ENCODE measurements around the gene PCBP3.

Gene PCBP3

DNA sequence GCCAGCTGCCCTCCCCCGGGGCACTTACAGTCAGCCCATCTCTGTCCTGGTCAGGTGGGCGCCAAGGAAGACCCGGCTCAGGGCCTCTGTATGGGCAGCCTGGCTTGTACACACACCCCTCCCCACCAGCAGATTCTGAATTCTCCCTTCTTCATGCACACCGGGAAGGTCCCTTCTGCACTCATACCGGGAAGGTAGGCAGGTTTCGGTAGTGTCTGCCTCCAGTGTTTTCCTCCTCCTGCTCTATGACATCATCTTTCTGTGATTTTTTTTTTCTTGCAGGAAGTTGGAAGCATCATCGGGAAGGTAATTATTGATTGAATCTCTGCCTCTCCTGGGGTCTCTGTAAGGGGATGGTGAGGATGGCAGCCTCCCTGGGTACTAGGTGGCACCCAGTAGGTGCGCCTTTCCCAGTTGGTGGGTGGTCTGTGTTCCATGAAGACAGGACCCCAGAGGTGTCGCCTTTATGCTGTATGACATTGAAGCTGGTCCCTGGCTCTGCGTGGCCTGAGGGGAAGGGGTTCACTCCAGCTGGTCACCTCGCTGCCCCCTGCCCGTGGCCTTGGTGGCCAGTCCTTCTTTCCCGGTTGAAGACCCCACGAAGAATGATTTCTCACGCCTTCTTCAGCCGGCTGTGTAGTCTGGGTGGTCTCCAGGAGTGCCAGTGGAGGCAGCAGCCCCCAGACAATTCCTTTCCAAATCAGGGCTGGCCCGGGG is 255.9 kb downstream of the PCBP3 start:
- no peak for DNase-seq

DNA sequence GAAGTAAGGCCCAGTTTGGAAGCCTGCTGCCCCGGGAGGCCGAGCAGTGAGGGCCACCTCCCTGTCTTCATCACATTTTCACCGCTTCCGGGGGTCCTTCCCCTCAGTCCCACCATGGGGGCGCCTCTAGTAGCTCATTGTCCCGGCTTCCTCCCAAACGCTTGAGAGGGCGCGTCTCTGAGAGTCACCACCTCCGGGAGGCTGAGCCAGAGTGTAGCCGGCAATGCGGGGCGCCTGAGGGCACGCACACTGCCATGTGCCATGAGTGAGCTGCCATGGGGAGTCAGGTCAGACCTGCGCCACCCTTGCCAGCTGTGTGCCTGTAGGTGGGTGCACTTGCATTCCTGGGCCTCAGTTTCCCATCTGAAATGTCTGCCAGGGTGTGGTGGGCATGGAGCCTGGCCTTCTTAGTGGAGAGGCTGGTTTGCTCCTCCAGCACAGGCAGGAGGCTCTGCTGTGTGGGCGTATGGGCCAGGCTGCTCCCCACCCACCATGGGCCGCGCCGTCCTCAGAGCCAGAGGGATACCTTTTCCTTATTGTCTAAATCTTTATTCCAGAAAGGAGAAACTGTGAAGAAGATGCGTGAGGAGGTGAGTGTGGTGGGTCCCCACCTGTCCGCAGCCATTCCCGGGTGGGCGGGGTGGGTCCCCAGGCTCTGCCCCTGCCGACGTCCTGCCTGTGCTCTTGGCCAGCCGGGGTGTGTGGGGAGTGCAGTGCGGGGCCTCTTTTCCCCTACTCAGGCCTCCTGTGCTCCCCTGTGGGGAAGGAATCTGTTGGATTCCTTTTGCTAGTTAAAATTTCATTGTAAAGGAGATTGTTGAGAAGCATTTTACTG is 256.7 kb downstream of the PCBP3 start:
- DNase-seq = no peak

DNA sequence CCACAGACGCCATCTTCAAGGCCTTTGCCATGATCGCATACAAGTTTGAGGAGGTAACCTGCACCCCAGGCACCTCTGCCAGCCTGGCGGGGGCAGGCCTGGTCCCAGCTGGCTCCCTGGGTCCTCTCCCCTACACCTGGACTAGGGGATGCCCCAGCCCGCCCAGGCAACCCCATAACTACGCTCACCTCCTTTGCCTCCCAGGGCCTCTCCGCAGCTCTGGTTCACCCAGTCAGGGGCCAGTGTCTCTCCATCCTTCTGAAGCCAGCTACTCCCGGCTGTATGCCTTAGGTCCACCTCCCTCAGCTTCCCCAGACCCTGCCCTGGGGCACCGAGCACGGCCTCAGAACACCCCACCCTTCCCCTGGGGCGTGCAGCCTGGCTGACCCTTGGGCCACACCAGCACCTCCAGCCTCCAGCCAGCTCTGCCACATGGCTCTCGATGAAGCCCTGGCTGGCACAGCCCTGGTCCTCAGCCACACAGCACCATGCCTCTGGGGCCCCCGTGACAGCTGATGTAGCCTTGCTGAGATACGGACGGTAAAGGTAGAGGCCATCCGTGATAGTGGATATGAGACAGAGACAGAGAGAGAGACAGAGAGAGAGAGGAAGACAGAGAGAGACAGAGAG is 257.7 kb downstream of the PCBP3 start:
- DNase-seq = no peak

DNA sequence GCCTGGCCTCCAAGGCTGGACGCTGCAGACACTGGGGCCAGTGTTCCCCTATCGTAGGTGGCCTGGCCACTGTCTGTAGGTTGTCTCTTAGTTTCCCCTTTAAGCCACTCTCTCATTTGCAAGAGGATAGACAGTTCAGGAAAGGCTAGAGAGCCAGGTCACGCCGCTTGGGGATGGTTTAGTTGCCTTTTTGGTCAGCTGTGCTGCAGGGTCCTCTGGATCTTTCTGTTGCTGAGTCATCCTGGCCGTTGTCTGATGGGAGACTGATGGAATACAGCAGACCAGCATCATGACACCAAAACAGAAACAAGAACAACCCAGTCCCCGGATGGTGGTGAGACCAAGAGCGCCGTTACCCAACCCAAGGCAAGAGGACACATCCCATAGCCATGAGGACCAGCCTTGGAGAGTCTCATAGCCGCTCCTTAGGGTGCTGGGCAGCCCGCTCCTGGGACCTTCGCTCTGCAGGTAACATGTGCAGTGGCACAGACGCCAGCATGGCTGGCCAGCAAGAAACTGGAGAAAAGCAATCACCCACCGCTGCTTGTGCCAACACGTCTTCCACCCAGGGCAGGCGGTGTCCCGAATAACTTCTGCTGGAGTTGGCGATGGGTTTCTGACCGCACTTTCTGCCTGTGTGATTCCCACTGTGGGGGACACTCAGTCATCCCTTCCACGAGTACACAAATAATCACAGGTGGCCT is 258.9 kb downstream of the PCBP3 start:
- DNase-seq = no peak

DNA sequence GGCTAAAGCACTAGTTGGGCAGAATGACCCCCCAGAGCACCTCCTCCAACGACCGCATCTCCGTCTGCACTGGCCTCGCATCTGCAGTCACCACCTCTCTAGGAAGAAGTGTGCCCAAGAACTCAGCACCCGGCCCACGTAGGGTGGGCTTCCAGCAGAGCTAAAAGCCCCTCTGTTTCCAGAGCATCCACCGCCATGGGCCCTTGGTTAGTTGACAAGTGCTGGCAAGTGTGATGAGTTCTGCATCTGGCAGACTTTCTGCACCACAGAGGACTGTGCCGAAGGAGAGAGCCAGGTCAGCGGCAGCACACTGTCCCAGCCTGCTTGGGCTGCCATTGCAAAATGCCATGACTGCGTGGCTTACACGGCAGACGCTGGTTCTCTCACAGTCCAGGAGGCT is 261.7 kb downstream of the PCBP3 start:
- DNase-seq = no peak

DNA sequence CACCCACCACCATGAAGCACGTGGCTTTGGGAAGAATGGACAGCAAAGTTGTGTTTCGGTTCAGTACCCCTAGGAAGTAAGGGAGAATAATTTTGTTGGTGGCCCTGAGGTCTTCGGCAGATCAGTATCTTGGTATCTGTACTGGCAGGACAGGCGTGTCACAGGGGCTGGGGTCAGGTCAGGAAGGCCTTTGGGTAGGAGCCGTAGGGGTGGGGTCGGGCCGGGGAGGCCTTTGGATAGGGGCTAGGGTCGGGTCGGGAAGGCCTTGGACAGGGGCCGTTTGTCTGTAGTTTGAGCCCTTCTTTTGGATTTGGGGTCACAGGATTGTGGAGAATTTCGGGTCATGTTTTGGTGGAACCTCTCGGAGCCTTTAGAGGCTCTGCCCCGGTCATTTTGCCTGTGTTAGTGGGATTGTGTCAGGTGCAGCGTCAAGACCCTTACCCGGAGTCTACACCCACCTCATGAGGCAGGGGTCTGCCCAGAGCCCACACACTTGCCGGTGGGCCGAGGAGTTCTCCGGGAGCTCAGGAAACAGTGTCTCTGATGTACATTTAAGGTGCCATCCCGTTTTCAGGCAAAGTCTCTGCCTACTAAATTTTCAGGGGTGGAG is 262.8 kb downstream of the PCBP3 start:
- DNase-seq = no peak

DNA sequence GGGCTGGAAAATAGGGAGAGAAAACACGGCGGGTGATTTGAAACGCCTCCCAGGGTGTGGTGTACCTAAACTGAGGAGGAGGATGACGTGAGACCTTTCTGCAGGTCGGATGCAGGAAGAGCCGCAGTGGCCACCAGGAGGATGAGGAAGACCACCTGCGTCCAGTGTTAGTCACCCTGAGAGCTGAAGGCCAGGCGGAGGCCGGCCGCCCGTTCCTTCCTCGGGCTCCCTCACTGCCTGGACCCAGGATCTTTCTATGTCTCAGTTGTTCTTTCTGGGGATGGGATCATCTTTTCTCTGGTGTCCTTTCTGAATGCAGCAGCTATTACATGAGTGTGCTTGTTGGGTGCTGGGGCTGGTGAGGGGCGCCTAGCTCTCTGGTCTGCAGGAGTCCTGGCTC is 263.3 kb downstream of the PCBP3 start:
- DNase-seq = no peak

DNA sequence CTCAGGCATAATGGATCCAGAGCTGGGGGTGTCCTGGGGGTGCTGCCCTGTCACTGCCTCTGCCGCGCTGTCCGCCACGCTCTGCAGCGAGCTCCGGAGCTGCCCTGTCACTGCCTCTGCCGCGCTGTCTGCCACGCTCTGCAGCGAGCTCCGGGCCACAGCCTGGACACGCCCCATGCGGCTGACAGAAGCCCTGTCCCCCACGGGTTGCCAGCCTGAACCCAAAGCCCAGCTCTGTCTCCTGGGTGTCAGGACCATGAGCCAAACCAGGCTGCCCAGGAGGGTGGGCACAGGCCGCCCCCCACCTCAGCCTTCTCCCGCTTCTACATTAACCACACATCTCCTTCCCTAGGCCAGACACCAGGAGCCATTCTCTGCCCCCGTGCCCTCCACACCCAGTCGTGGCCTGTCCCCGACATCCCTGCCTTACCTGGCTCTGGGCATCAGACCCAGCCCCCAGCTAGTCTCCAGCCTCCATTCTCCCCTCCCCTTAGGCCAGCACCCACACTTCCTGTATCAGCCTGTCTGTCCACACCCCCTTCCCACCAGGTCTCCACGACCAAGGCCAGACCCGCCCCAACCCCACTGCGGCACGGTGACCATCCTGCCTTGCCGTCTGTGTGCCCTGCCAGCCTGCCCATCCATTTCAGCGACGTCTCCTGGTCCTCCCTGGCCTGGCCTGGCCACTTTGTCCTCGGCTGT is 265.2 kb downstream of the PCBP3 start:
- no peak for DNase-seq

DNA sequence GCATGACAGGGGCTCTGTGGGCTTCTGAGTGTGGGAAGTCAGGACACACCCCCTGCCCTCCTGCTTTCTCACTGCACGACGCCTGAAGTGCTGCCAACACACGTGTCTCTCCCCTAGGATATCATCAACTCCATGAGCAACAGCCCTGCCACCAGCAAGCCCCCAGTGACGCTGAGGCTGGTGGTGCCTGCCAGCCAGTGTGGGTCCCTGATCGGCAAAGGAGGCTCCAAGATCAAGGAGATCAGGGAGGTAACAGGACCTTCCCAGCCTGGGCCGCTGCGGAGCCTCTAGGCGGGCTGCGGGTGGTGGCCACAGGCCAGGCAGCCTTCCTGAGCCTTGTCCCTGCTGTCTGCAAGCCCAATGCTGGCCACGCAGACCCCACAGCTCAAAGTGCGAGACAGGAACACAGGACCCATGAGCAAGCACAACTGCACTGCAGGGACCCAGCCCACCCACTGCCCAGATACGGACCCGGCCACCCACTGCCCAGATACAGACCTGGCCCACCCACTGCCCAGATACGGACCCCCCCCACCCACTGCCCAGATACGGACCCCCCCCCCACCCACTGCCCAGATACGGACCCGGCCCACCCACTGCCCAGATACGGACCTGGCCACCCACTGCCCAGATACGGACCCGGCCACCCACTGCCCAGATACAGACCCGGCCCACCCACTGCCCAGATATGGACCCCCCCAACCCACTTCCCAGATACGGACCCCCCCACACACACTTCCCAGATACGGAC is 265.9 kb downstream of the PCBP3 start:
- DNase-seq = no peak

DNA sequence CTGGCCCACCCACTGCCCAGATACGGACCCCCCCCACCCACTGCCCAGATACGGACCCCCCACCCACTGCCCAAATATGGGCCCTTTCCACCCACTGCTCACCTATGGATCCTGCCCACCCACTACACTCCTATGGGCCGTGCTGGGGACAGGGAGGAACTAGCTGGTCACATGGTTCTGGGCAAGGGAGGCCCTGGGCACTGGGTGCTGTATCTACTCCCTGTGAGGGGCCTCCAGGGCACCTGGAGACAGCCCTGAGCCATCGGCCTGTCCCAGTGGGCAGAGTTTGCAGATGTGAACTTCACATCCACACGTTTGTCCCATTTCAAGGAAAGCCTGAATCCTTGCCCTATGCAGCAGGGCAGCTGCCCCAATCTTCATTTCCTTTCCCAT is 266.6 kb downstream of the PCBP3 start:
- DNase-seq = no peak

DNA sequence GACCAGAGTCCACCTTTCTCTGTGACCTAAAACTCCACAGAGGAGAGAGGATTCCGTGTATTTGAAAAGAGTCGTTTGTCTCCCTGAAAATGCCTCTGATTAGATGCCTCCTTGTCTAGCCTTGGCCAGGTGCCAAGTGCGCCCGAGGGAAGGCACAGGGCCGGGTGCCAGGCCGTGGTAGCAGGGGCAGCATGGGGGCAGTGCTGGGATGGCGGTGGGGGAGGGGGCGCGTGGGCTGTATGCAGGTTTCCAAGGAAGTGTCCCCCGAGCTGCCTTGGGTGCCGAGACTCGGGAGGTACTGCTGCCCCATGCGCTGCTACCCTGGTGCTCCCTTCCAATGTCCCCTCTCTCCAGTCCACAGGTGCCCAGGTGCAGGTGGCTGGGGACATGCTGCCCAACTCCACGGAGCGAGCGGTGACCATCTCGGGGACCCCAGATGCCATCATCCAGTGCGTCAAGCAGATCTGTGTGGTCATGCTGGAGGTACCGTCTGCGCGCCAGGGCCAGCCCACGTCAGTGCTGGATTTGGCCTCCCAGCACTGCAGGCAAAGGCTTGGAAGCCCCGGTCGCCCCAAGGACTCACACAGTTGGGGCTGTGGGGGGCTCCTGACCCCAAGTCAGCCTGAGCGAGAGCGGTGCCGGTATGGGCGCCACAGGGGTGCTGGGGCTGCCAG is 267.2 kb downstream of the PCBP3 start:
- DNase-seq = no peak

DNA sequence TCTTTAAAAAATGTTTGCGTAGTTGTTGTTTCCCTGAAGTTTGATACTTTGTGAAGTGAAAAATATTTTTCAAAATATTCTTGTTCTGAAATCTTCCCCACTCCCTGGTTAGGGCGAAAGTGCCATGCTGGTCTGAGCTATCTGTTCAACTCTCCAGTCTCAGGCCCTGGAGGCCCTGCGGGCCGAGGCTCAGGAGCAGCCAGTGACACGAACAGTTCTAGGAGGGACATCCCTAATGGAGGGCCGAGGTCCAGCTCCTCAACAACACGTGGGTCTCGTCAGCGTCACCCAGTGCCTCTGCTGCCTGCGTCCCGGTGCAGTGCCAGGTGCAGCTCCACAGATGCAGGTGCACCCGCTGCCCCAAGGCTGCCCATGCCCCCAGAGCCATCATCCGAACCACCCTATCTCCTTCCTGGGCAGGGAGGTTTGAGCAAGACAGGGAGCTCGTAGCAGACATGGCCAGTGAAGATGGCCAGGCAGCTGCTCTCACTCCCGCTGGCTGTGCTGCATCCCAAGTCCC is 268.3 kb downstream of the PCBP3 start:
- DNase-seq = no peak

DNA sequence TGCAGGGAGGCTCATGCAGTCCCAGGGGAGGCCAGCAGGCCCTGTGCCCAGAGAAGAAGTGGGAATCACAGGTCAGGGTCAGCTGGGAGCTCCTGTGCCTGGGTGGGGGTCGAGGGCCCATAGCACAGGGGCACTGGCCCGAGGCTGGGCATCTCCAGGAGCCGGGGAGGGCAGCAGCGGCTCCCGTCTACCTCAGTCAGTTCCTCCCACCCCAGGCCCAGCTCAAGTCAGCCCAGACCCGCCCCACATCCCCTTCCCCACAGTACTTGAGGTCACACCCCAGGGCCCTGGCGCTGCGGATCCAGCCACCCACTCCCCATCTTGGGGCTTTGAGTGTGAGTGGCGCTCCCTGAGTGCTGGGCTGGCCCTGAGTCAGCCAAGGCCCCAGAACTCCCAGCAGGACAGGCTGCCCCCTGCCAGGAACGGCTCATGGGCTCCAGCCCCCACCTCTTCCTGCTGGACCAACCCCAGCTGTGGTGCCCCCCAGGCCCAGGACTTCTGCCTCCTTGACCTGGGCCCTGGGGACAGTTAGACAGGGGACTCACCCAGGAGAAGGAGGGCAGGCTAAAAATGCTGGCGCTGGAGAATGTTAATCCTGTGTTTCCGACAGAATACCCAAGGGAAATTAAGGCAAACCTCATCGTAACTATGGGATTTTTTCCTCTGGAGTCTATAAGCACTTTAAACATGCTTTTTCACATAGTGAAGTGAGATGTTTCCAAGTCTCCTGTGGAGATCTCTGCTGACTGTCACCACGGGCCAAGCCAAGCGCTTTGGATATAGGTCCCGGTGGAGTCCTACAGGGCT is 269.3 kb downstream of the PCBP3 start:
- no peak for DNase-seq

DNA sequence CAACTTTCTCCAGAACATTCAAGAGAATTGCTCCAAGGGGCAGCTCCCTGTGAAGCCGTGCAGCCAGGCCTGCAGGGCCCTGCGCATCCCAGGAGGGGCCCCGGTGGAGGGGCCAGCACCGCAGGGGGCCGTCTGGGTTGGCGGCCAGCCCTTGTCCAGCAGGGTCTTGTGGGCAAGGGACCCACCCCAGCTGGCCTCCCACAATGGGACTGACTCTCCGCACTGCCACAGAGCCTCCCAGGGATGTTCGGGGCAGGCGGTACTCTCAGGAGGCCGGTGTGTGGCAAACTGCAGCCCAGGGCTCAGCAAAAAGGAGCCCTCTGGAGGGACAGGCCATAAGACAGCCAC is 269.9 kb downstream of the PCBP3 start:
- DNase-seq = no peak

DNA sequence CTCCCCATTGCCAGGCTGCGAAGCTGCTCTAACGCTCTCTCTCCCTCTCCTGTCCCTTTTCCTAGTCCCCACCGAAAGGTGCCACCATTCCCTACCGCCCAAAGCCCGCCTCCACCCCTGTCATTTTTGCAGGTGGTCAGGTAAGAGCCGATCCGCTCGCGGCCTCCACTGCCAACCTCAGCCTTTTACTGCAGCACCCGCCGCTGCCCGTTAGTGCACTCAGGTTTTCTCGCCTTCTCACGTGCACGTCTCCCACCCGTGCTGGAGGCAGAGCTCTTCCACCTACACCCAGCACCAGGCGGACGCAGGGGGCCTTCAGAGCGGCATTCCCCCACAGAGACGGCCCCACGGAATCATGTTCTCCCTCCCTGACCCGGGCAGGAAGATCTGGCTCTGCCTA is 270.4 kb downstream of the PCBP3 start:
- no peak for DNase-seq

DNA sequence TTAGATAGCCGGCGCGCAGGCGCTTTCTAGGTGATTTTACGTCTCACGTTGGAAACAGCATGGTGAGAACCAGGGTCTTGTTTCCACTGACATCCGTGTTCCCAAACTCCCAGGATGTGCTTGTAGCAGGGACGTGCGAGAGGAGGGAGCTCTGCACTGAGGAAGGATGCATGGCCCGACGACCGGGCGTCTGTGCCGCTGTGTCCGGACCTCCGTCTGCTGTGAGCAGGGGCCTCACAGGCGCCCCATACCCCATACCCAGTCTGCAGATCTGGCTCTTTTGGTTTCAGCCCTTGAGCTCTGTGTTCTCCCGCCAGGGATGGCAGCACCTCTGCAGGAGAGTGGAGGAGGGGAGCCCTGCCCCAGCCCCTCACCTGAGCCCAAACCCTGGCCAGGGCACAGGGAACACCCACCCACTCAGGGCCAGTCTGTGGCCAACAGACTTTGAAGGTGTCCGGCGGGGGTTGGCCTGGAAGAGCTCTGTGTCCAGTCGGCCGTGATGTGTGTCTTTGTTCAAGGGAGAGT is 270.9 kb downstream of the PCBP3 start:
- DNase-seq = no peak

DNA sequence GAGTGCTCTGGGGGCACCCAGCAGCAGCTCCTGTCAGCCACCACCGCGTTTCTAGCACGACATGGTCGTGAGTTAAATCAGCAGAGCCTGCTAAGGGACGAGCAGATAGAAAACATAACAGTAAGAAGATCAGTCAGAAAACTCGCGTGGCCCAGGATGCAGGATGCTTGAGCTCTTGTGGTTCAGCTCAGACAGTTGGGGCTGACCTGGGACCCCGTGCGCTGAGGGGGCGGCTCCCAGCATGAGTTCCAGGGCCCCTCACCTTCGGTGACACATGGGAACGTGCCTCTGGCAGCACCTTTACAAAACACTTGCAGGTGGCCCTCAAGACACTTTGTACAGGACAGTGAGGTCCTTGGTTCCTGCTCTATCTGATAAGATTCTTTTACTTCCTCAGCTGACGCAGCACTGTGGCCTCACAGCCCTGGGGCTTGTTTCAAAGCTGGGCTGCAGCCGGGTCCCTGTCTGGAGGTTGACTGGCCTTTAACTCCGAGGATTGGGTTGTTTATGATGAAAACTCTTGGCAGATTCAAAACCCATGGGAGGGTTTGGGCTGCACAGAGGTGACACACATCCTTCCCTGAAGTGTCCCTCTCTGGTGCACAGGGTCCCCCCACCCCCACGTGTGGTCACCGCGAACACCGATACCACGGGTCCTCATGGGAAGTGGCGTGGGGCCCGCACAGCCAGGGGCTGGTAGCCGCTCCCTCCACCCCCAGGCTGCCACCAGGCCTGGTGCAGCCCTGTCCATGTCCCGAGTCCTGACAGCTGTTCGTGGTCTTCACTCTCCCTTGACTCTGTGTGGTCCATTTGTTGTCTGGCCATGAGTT is 272.7 kb downstream of the PCBP3 start:
- DNase-seq = no peak

DNA sequence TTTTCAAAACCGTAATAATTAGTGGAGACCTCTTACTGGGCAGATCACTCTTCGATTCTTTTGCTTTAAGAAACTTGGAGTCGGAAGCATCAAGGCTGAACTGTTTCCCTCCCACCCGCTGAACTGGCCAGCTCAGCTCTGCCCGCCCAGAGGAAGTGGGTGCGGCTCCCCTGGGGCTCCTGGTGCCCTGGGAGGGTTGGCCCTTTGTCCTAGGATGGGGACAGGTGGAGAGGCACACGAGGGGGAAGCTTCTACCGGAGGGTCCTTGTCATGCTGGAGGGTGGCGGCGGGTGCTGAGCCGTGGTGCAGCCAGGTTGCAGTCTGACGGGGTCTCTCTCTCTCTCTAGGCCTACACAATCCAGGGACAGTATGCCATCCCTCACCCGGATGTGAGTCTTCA is 273.7 kb downstream of the PCBP3 start:
- no peak for DNase-seq

DNA sequence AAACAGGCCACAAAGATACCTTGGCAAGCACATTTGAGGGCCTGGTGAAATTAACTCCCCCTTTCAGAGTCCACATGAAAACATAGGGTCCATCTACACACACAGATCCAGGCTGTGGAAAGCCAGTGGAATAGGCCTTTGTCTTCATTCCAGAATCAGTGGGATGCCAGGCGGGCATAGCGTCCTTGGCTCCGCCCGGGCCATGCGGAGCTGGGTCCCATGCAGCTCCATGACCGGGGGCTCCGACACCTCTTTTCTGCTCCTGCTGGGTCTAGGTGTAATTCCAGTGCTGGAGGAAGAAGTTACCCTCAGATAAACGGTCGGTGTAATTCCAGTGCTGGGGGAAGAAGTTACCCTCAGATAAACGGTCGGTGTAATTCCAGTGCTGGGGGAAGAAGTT is 274.5 kb downstream of the PCBP3 start:
- DNase-seq = no peak
